Tibial nerve (tissue), 4 donors: ENCODE measurements around the gene CACNG6. TPM values are rescaled to one million over a fixed set of nuclear protein-coding genes. Genes with fewer than 3 reads are reported as not detected.

ENCODE experiments used
- DNase-seq, 2 donors: peaks; one replicate each; pipeline ENCODE4 v3.0.0-alpha.2; 2019; ENCODE audit warnings: low spot score in 2 of 2
- H3K27ac ChIP-seq, 4 donors: fragments of 200-600 bp; sonication (generic) in 3 of 4; one replicate each; pipeline ENCODE4 v1.5.1; 2017 to 2019; ENCODE audit warnings: mild to moderate bottlenecking in 1 of 4
- H3K27me3 ChIP-seq, 2 donors: fragments of 200-600 bp; sonication (generic) in 1 of 2; one replicate each; pipeline versions ENCODE4 v1.5.1 to v1.6.0; 2017 to 2019
- H3K36me3 ChIP-seq, 3 donors: fragments of 200-600 bp; sonication (generic); one replicate each; pipeline ENCODE4 v1.5.1; 2018 to 2019
- H3K4me1 ChIP-seq, 4 donors: fragments of 200-600 bp; sonication (generic) in 3 of 4; one replicate each; pipeline ENCODE4 v1.5.1; 2017 to 2019
- H3K4me3 ChIP-seq, 4 donors: fragments of 200-600 bp; sonication (generic) in 3 of 4; one replicate each; pipeline ENCODE4 v1.5.1; 2017 to 2019; ENCODE audit warnings: mild to moderate bottlenecking in 1 of 4, moderate library complexity in 1 of 4
- H3K9me3 ChIP-seq, 4 donors: fragments of 200-600 bp; sonication (generic) in 3 of 4; one replicate each; pipeline ENCODE4 v1.5.1; 2017 to 2019
- EP300 ChIP-seq, 2 donors: sonication (generic); formaldehyde crosslinking; IDR thresholded peaks; one replicate each; pipeline ENCODE4 v1.6.1; 2017; ENCODE audit warnings: antibody characterized with exemption in 2 of 2, mild to moderate bottlenecking in 1 of 2
- POLR2A ChIP-seq, 2 donors: fragments of 450-650 bp; IDR thresholded peaks; one replicate each; pipeline ENCODE4 v1.6.1; 2017; ENCODE audit warnings: antibody characterized with exemption in 2 of 2, mild to moderate bottlenecking in 2 of 2, moderate library complexity in 2 of 2
- WGBS, 2 donors: methylation state at CpG; one replicate each; pipeline ENCODE4 v1.1.5; 2018; 5-methylcytosine and 5-hydroxymethylcytosine counted together
- total RNA-seq, 4 donors: library from RNA; depleted of rRNA; stranded (reverse); fragments of >200 nt; gene quantifications; one replicate each; pipeline ENCODE4 v1.1.0, GENCODE V29; 2016
- TF ChIP-seq, protein P1 (sequence below), 5 experiments: fragments of 200-600 bp in 3 of 5; fragments of 450-650 bp in 2 of 5; sonication (generic) in 3 of 5; IDR thresholded peaks; one replicate each; pipeline ENCODE4 v1.5.1; 2016 to 2019; ENCODE audit warnings: antibody characterized with exemption in 5 of 5, mild to moderate bottlenecking in 3 of 5, moderate library complexity in 2 of 5

Gene CACNG6
- total RNA-seq, 4 donors from 2014 or later: not detected

DNA sequence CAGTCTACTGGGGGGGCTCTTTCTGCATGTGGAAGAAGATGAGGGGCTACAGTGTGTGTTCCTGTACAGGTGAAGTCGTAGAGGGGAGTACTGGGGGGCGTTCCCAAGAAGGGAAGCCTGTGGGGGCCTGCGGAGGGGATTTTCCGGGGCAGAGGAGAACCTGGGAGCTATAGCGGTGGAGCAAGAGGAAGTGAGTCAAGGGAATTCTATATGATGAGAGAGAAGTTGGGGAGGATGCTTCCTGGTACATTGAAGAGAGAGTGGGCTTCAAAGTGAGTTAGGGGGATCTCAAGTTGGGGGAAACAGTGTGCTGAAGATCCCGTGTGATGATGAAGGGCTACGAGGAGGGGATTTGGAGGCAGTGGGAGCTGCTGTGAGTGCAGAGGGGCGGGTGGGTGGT, 30.6 kb upstream of the CACNG6 start:
- Histone ChIP-seq H3K4me3 (no peak overlapping the region), H3K27me3 (peaks cover 0 to 82% of the 10 kb centered on the region in 2 donors), H3K27ac (no peak overlapping the region), H3K36me3 (no peaks in the 10 kb centered on the region), H3K9me3 (no peaks in the 10 kb centered on the region), H3K4me1 (no peaks in the 10 kb centered on the region)
- WGBS, 2 donors: 5 to 6% methylated on average over 8 of the region's 8 CpGs
- TF ChIP-seq POLR2A (IDR thresholded peaks at IDR 0.05) (no peak), EP300 (IDR thresholded peaks at IDR 0.05) (no peak)
- no peak for DNase-seq

DNA sequence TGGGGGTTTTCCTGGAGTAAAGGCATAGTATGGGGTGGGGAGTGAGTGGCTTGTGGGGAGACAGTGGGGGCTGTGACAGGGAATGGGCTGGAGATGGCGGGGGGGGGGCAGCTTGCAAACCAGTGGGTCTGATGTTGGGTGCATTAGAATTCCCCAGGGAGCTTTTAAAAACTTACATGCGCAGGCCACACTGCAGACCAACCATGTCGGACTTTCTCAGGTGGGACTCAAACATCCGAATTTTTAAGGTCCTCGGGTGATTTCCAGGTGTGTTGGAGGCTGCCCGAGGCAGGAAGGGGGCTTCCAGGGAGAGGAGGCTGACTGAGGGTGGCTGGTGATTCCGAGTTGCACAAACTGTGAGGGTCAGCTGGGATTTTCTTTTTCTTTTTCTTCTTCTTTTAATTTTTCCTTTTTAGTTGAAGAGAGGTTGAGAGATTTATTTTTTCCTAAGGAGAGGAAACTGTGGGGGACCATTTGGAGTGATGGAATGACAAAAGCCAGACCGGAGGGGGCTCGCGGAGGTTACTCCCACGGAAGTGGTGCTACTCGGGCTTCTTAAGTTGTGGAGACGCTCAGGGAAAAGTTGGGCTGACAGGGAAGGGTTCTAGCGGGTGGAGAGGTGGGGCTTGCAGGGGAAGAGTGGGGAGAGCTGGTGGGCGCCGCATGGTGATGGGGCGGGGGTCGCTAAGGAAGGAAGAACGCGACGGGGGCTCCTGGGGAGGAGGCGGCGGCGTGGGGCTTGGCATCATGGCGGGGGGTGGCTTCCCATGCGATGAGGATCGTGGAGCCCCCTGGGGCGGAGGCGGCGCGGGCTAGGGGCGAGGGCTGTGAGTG, 29.7 kb upstream of the CACNG6 start:
- Histone ChIP-seq H3K9me3 (no peaks in the 10 kb centered on the region), H3K4me1 (no peaks in the 10 kb centered on the region), H3K36me3 (no peaks in the 10 kb centered on the region), H3K27ac (no peak overlapping the region), H3K27me3 (peaks cover 0 to 82% of the 10 kb centered on the region in 2 donors), H3K4me3 (no peak overlapping the region)
- TF ChIP-seq EP300 (IDR thresholded peaks at IDR 0.05): no peak
- no peak for TF ChIP-seq POLR2A (IDR thresholded peaks at IDR 0.05)
- TF ChIP-seq, protein P1, sequence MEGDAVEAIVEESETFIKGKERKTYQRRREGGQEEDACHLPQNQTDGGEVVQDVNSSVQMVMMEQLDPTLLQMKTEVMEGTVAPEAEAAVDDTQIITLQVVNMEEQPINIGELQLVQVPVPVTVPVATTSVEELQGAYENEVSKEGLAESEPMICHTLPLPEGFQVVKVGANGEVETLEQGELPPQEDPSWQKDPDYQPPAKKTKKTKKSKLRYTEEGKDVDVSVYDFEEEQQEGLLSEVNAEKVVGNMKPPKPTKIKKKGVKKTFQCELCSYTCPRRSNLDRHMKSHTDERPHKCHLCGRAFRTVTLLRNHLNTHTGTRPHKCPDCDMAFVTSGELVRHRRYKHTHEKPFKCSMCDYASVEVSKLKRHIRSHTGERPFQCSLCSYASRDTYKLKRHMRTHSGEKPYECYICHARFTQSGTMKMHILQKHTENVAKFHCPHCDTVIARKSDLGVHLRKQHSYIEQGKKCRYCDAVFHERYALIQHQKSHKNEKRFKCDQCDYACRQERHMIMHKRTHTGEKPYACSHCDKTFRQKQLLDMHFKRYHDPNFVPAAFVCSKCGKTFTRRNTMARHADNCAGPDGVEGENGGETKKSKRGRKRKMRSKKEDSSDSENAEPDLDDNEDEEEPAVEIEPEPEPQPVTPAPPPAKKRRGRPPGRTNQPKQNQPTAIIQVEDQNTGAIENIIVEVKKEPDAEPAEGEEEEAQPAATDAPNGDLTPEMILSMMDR (IDR thresholded peaks at IDR 0.05): no peak
- 2 to 4% methylated on average over 24 to 30 of the region's 32 CpGs for WGBS, 2 donors
- DNase-seq: no peak

DNA sequence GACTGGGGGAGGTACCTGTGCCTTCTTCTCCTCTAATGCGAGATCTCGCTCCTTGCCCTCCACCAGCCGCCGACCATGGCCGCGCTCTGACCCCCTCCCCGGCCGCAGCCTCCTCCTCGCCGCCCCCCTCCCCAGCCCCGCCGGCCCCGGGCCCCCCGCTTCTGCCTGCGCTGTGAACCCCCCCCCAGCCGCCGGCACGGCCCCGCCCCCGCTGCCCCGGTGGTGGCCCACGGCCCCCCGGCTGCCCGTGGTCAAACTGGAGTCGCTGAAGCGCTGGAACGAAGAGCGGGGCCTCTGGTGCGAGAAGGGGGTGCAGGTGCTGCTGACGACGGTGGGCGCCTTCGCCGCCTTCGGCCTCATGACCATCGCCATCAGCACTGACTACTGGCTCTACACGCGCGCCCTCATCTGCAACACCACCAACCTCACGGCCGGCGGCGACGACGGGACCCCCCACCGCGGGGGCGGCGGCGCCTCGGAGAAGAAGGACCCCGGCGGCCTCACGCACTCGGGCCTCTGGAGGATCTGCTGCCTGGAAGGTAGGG, 28.5 kb upstream of the CACNG6 start, which contains the start of gene CACNG8:
Gene CACNG8 (plus strand): TSS at position 51 of the 545 bp plus-strand sequence.
- DNase-seq: no peak
- TF ChIP-seq POLR2A (IDR thresholded peaks at IDR 0.05) (no peak), EP300 (IDR thresholded peaks at IDR 0.05) (no peak)
- TF ChIP-seq, protein P1 (IDR thresholded peaks at IDR 0.05): no peak
- Histone ChIP-seq H3K4me3 (no peak within 1 kb of the TSS), H3K9me3 (no peaks in the 10 kb centered on the region), H3K27ac (no peak within 1 kb of the TSS), H3K4me1 (no peaks in the 10 kb centered on the region), H3K27me3 (peaks cover 0 to 72% of the 10 kb centered on the region in 2 donors), H3K36me3 (no peaks in the 10 kb centered on the region)
- 1 to 5% methylated on average over 16 to 35 of the region's 55 CpGs for WGBS, 2 donors

DNA sequence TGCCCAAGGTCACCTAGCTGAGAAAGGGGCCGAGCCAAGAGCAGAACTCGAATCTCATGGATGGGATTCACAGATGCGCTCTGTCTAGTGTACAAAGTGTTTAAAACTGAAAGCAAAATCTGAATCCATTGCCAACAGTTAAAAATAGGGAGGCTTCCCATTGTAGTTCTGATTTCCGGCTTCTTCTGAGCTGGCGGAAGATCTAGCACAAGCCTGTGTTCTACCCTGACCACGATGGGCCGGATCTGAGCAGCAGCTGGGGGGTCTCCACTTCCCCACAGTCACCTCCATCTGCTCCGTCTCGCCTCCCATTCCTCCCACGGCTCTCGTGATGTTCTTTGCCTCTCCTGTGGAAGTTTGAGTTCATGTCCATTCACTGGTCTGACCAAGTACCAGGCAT, 26.3 kb upstream of the CACNG6 start:
- DNase-seq: no peak
- no peaks in the 10 kb centered on the region for H3K9me3 ChIP-seq
- no peak overlapping the region for H3K27ac ChIP-seq
- no peak overlapping the region for H3K4me3 ChIP-seq
- no peaks in the 10 kb centered on the region for H3K36me3 ChIP-seq
- H3K27me3 ChIP-seq: peaks cover 0 to 51% of the 10 kb centered on the region in 2 donors
- WGBS, 2 donors: 64 to 65% methylated on average over 11 of the region's 11 CpGs
- H3K4me1 ChIP-seq: no peaks in the 10 kb centered on the region
- TF ChIP-seq POLR2A (IDR thresholded peaks at IDR 0.05): no peak
- TF ChIP-seq, protein P1 (IDR thresholded peaks at IDR 0.05): no peak
- no peak for TF ChIP-seq EP300 (IDR thresholded peaks at IDR 0.05)

DNA sequence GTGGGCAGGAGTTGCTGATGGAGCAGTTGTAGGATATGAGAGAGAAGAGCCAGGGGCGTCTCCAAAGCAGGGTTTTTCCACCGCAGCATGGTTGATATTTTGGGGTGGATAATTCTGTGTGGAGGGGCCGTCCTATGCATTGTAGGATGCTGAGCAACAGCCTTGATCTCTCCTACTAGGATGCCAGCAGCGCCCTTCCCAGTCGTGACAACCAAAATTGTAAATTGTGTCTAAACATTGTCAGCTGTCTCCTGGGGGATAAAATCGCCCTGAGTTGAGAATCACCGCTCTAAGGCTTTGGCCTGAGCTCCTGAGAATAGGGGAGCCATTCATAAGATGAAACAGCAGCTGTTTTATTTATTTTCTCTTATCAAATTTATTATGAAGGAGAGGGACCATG, 24.5 kb upstream of the CACNG6 start:
- Histone ChIP-seq H3K4me3 (no peak overlapping the region), H3K4me1 (no peaks in the 10 kb centered on the region), H3K27ac (no peak overlapping the region), H3K9me3 (no peaks in the 10 kb centered on the region), H3K36me3 (no peaks in the 10 kb centered on the region), H3K27me3 (peaks cover 0 to 33% of the 10 kb centered on the region in 2 donors)
- TF ChIP-seq, protein P1 (IDR thresholded peaks at IDR 0.05): no peak
- no peak for TF ChIP-seq EP300 (IDR thresholded peaks at IDR 0.05)
- no peak for TF ChIP-seq POLR2A (IDR thresholded peaks at IDR 0.05)
- 53 to 64% methylated on average over 7 of the region's 7 CpGs for whole genome bisulfite sequencing, 2 donors
- DNase-seq: no peak
